Nephron progenitor cell (in vitro differentiated cells): ENCODE results near the gene ANTXR1.

Experiments
- DNase-seq: peaks from one replicate; pipeline ENCODE4 v3.0.0; 2021
- H3K27ac Mint-ChIP-seq: 2 replicates; pipeline ENCODE4 v1.8.0; 2021; ENCODE audit warnings: mild to moderate bottlenecking, moderate library complexity, mixed read lengths
- H3K27me3 Mint-ChIP-seq: 2 replicates; pipeline ENCODE4 v1.8.0; 2021; ENCODE audit warnings: mild to moderate bottlenecking, low read depth, mixed read lengths; ENCODE audit not compliant: poor library complexity
- H3K36me3 Mint-ChIP-seq: 2 replicates; pipeline ENCODE4 v1.8.0; 2021; ENCODE audit warnings: low read depth, mixed read lengths
- H3K4me1 Mint-ChIP-seq: 2 replicates; pipeline ENCODE4 v1.8.0; 2021; ENCODE audit warnings: mixed read lengths
- H3K4me3 Mint-ChIP-seq: 2 replicates; pipeline ENCODE4 v1.8.0; 2021; ENCODE audit warnings: mild to moderate bottlenecking, moderate library complexity, mixed read lengths
- H3K9me3 Mint-ChIP-seq: 2 replicates; pipeline ENCODE4 v1.8.0; 2021; ENCODE audit warnings: mild to moderate bottlenecking, moderate library complexity, mixed read lengths
- TF ChIP-seq, protein P1 (sequence below): fragments of 200-600 bp; sonication (generic); IDR thresholded peaks from 2 replicates; pipeline ENCODE4 v1.5.0; 2021; ENCODE audit warnings: antibody characterized with exemption

Gene ANTXR1

DNA sequence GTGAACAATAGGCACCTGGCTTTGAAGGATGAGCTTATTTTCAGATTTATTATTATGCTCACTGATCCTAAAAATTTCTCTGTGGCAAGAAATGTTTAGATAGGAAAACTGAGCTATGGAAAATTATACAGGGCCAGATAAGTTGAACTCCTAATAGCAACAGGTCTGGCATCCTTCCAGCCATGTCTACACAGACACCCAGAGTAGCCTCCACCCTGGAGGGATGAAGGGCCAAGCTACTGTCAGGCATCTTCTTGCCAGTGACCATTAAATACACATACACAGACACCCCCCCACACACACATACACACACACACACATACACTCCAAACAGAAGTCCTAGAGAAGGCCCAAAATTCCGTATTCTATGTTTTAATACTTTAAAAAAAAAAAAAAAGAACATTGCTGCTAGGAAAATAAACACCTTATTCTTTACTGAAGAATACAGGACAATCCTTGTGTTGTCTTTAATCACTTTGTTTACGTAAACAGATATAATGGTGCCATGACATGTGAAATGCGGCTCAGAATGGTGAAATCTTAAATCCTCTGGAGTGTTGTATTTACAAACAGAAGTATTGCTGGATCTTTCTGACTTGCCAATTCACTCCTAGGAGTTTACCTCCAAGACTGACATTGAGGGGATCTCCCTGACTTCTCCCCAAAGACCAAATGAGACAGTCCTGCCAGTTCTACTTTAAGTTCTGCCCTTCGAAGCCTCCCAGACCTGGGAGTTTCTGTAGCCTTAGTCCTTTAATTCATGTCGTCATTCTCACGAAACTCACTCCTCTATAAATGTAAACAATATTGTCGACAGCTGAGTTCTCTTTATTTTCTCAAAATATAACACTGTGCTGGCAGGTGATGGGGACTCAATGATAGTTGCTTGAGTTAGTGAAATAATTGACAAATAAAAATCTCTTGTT is 163.1 kb downstream of the ANTXR1 start:
- Mint-ChIP-seq H3K4me3 (no peak overlapping the region), H3K27me3 (peaks cover 3% of the 10 kb centered on the region), H3K9me3 (no peaks in the 10 kb centered on the region), H3K27ac (no peak overlapping the region), H3K4me1 (peaks cover 27% of the 10 kb centered on the region), H3K36me3 (peaks cover 73% of the 10 kb centered on the region)
- TF ChIP-seq, protein P1, sequence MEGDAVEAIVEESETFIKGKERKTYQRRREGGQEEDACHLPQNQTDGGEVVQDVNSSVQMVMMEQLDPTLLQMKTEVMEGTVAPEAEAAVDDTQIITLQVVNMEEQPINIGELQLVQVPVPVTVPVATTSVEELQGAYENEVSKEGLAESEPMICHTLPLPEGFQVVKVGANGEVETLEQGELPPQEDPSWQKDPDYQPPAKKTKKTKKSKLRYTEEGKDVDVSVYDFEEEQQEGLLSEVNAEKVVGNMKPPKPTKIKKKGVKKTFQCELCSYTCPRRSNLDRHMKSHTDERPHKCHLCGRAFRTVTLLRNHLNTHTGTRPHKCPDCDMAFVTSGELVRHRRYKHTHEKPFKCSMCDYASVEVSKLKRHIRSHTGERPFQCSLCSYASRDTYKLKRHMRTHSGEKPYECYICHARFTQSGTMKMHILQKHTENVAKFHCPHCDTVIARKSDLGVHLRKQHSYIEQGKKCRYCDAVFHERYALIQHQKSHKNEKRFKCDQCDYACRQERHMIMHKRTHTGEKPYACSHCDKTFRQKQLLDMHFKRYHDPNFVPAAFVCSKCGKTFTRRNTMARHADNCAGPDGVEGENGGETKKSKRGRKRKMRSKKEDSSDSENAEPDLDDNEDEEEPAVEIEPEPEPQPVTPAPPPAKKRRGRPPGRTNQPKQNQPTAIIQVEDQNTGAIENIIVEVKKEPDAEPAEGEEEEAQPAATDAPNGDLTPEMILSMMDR, result no peak
- DNase-seq, result no peak

DNA sequence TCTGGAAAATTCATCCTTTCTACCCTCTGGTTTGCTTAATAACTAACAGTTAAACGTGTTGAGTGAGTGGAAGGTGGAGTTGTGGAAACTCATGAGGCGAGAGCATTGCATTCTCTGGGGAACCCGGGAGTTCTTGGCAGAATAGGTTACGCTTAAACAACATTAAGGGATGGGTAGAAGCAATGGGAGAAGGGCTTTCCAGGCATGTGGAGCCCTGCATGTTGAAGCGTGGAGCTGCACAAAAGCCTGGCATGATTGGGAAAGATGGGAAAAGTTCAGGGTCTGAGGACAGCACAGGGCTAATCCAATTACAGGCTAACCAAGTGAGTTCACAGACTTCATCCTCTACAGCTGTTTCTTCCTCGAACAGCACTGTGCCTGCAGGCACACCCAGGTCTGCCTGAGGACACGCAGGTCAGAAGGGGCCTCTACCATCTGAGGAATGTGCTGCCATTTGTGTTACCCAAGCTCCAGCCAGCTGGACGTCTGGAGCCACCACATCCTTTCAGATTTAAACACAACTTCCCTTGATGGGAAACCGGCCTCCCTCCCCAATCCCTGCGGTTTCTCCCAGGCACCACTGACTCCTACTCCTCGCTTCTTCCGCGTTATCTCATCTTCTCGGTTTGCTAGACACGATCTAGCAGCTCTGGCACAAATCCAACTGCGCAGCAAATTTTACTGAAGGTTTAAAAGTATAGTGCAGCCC is 164.2 kb downstream of the ANTXR1 start:
- peaks cover 83% of the 10 kb centered on the region for H3K36me3 Mint-ChIP-seq
- peak overlapping the region; percentile 35 for H3K4me3 Mint-ChIP-seq
- H3K27ac Mint-ChIP-seq, result peak overlapping the region; percentile 90
- DNase-seq, result no peak
- no peaks in the 10 kb centered on the region for H3K9me3 Mint-ChIP-seq
- H3K4me1 Mint-ChIP-seq, result peaks cover 27% of the 10 kb centered on the region
- TF ChIP-seq, protein P1, result no peak
- no peaks in the 10 kb centered on the region for H3K27me3 Mint-ChIP-seq

DNA sequence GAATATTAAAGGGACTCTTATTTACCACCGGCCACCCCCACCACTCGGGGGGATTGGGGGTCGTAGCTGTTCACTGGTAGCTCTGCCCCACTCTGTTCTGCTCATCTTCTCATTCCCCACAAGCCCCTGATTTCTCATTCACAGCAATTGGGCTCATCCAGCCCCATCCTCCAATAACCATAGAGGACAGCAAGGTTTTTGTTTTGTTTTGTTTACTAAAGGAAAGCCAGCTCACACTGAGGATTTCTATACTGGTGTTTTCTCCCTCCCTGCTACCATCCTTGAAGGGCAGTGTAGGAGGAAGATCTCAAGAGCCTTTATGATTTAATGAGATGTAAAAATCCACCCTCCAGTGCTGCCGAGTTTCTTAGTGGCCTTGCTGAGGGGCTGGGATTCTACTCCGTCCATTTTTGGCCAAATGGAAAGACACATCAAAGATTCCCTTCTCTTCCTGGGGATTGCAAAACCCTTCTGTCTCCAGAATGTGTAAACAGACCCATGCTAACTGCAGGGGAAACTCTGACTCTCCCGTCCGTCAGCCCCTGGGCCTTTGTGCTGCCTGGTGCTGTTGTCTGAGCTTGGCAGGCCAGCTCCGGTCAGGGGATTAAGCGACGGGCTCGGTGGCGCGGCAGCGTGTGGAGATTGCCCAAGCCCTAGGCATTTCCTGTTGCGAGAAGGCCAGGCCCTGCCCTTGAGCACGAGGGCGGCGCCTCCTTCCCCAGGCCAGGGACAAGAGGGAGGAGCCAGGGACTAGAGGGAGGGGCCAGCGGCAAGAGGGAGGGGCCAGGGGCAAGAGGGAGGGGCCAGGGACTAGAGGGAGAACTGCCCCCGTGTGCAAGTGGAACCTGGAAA is 165.0 kb downstream of the ANTXR1 start:
- TF ChIP-seq, protein P1, result no peak
- DNase-seq, result peak; percentile 72
- no peaks in the 10 kb centered on the region for H3K9me3 Mint-ChIP-seq
- H3K36me3 Mint-ChIP-seq, result peaks cover 85% of the 10 kb centered on the region
- H3K27me3 Mint-ChIP-seq, result no peaks in the 10 kb centered on the region
- H3K4me3 Mint-ChIP-seq, result peak overlapping the region; percentile 45
- peaks cover 27% of the 10 kb centered on the region for H3K4me1 Mint-ChIP-seq
- peak overlapping the region; percentile 94 for H3K27ac Mint-ChIP-seq

DNA sequence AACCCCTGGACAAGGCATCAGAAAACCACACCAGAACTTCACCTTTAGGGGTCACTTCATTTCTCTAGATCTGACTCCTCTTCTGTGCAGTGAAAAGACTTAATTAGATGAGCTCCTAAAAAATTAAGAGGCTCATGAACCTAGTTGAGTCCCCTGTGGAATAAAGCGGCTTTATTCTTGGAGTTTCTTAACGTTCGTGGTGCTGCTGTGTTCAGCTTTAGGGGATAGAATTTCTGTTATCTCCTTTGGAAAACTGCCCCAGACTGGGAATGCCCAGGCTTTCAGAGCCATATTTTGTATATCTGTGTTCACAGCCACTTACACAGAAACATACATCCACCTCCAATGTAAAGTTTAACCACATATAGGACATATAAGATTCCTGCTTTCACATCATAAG is 165.8 kb downstream of the ANTXR1 start:
- TF ChIP-seq, protein P1, result no peak
- Mint-ChIP-seq H3K27ac (no peak overlapping the region), H3K4me1 (peaks cover 27% of the 10 kb centered on the region), H3K4me3 (no peak overlapping the region), H3K9me3 (no peaks in the 10 kb centered on the region), H3K27me3 (no peaks in the 10 kb centered on the region), H3K36me3 (peaks cover 86% of the 10 kb centered on the region)
- no peak for DNase-seq

DNA sequence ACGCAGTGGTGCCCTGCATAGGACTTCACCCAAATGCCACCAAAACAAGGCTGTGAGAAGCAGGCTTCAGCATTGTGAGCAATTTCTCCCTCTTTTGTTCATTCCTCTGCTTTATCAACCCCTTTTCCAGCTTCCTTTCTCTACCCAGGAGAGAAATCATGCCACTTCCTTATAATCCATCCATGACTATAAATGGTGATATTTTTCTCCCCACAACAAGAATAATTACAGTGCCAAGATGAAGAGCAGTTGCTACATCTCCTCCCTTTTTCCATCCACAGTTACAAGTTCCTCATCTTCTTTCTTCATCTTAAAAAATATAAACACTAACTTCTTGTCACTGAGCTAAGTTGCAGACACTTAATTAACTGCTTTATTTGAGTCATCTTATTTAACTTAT is 167.2 kb downstream of the ANTXR1 start:
- no peaks in the 10 kb centered on the region for H3K9me3 Mint-ChIP-seq
- H3K4me1 Mint-ChIP-seq, result peaks cover 27% of the 10 kb centered on the region
- DNase-seq, result no peak
- peaks cover 85% of the 10 kb centered on the region for H3K36me3 Mint-ChIP-seq
- TF ChIP-seq, protein P1, result no peak
- no peaks in the 10 kb centered on the region for H3K27me3 Mint-ChIP-seq
- no peak overlapping the region for H3K27ac Mint-ChIP-seq
- no peak overlapping the region for H3K4me3 Mint-ChIP-seq
